Measurements from ENCODE around the gene ARHGAP5.

The ARHGAP5 gene

GRCh38 chr14:32185097-32185496, 108.0 kb downstream of the ARHGAP5 start:
- DNase-seq = no peak

GRCh38 chr14:32186248-32186647, 109.1 kb downstream of the ARHGAP5 start:
- DNase-seq = no peak

- no peak for DNase-seq
Measured at GRCh38 chr14:32189811-32190210, 112.7 kb downstream of the ARHGAP5 start.

GRCh38 chr14:32190673-32191072, 113.6 kb downstream of the ARHGAP5 start:
- no peak for DNase-seq

GRCh38 chr14:32192712-32193373, 115.7 kb downstream of the ARHGAP5 start:
- DNase-seq = no peak

- no peak for DNase-seq
Measured at GRCh38 chr14:32193532-32193931, 116.4 kb downstream of the ARHGAP5 start.

GRCh38 chr14:32195636-32196035, 118.5 kb downstream of the ARHGAP5 start:
- no peak for DNase-seq

GRCh38 chr14:32197919-32198318, 120.8 kb downstream of the ARHGAP5 start:
- no peak for DNase-seq

GRCh38 chr14:32200368-32201192, 123.5 kb downstream of the ARHGAP5 start:
- no peak for DNase-seq

GRCh38 chr14:32201193-32201815, 124.2 kb downstream of the ARHGAP5 start:
- DNase-seq = peak; percentile 83

GRCh38 chr14:32201816-32202490, 124.8 kb downstream of the ARHGAP5 start, which contains the start of gene RNU6-7:
Gene RNU6-7 (plus strand): TSS chr14:32202045.
- DNase-seq = peak; percentile 38

- DNase-seq = no peak
Measured at GRCh38 chr14:32202491-32202997, 125.4 kb downstream of the ARHGAP5 start.

- peak; percentile 88 for DNase-seq
Measured at GRCh38 chr14:32202998-32203882, 126.1 kb downstream of the ARHGAP5 start, which contains the start of gene RNU6-8. Gene RNU6-8 (minus strand): TSS chr14:32203269.

- peak; percentile 14 for DNase-seq
Measured at GRCh38 chr14:32203928-32204357, 126.8 kb downstream of the ARHGAP5 start.

- DNase-seq = no peak
Measured at GRCh38 chr14:32205554-32205953, 128.4 kb downstream of the ARHGAP5 start.

- DNase-seq = no peak
Measured at GRCh38 chr14:32205984-32206383, 128.9 kb downstream of the ARHGAP5 start.

GRCh38 chr14:32206552-32206951, 129.4 kb downstream of the ARHGAP5 start:
- no peak for DNase-seq

- DNase-seq = no peak
Measured at GRCh38 chr14:32208490-32208889, 131.4 kb downstream of the ARHGAP5 start.

Measured in activated naive CD4-positive, alpha-beta T cell treated with Interleukin-2 at 50 U/mL for 16 hours (primary cell).